ENCODE results near the gene AARS2.

- TF ChIP-seq CTCF (IDR thresholded peaks at IDR 0.05) (no peak), SMAD4 (CRISPR knock-in tag; IDR thresholded peaks at IDR 0.05) (no peak), ARID4B (CRISPR knock-in tag; IDR thresholded peaks at IDR 0.05; ENCODE audit: borderline replicate concordance) (no peak), NR3C1 (CRISPR knock-in tag; conservative IDR thresholded peaks at IDR 0.05; ENCODE audit: low read depth) (no peak), ZNF317 (CRISPR knock-in tag; IDR thresholded peaks at IDR 0.05; ENCODE audit: borderline replicate concordance, low read depth) (no peak), ZNF121 (CRISPR knock-in tag; IDR thresholded peaks at IDR 0.05) (no peak), ATF6 (CRISPR knock-in tag; IDR thresholded peaks at IDR 0.05) (no peak)
- TF ChIP-seq, protein P1, sequence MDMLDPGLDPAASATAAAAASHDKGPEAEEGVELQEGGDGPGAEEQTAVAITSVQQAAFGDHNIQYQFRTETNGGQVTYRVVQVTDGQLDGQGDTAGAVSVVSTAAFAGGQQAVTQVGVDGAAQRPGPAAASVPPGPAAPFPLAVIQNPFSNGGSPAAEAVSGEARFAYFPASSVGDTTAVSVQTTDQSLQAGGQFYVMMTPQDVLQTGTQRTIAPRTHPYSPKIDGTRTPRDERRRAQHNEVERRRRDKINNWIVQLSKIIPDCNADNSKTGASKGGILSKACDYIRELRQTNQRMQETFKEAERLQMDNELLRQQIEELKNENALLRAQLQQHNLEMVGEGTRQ (CRISPR knock-in tag; IDR thresholded peaks at IDR 0.05), result no peak
These were observed 52.5 kb downstream of the AARS2 start for GRCh38 chr6:44260451-44261297.
